Naive thymus-derived CD4-positive, alpha-beta T cell (primary cell): ENCODE data around the gene TRIM32. TPM values are rescaled to one million over a fixed set of nuclear protein-coding genes. Genes with fewer than 3 reads are reported as not detected.

Source experiments
- ATAC-seq: fragments of 150-1000 bp; cut with Tn5 transposase; 2 replicates; pipeline ENCODE4 v1.10.0; 2021; ENCODE audit warnings: mild to moderate bottlenecking, moderate library complexity
- CTCF ChIA-PET: fragments of 350-600 bp; sonication (Branson Sonifier 250); formaldehyde crosslinking; loops from one replicate; lab custom pipeline; 2021; ENCODE audit warnings: antibody characterized with exemption; lab: Charles Lee
- POLR2A ChIA-PET: fragments of 350-600 bp; sonication (Branson Sonifier 250); formaldehyde crosslinking; loops from one replicate; lab custom pipeline; 2021; ENCODE audit warnings: antibody characterized with exemption, inconsistent platforms; lab: Charles Lee
- DNase-seq, 9 donors: peaks; one replicate each; pipeline versions ENCODE4 v3.0.0 to v3.0.0-alpha.2; 2020 to 2022; ENCODE audit warnings: mixed read lengths in 1 of 9
- H3K27ac ChIP-seq: one replicate; pipeline ENCODE4 v1.7.0; 2013; ENCODE audit warnings: mild to moderate bottlenecking, low read depth, low read length, moderate library complexity
- H3K27me3 ChIP-seq, 2 donors: one replicate each; pipeline ENCODE4 v1.7.0; 2013; ENCODE audit warnings: low read length in 2 of 2, mild to moderate bottlenecking in 2 of 2, moderate library complexity in 2 of 2; ENCODE audit not compliant: control insufficient read depth in 2 of 2, insufficient read depth in 2 of 2
- H3K36me3 ChIP-seq, 3 experiments: 1 replicate in 2 of 3; 2 replicates in 1 of 3; pipeline ENCODE4 v1.7.0; 2013; ENCODE audit warnings: low read length in 3 of 3, mild to moderate bottlenecking in 3 of 3, moderate library complexity in 1 of 3; ENCODE audit not compliant: insufficient read depth in 3 of 3, control insufficient read depth in 2 of 3
- H3K4me1 ChIP-seq, 2 donors: one replicate each; pipeline ENCODE4 v1.7.0; 2013; ENCODE audit warnings: low read length in 2 of 2, mild to moderate bottlenecking in 2 of 2, moderate library complexity in 1 of 2; ENCODE audit not compliant: control insufficient read depth in 2 of 2, insufficient read depth in 2 of 2
- H3K4me3 ChIP-seq: 2 replicates; pipeline ENCODE4 v1.7.0; 2013; ENCODE audit warnings: mild to moderate bottlenecking, low read length
- H3K9me3 ChIP-seq, 3 experiments: 1 replicate in 2 of 3; 2 replicates in 1 of 3; pipeline ENCODE4 v1.7.0; 2013; ENCODE audit warnings: low read length in 3 of 3; ENCODE audit not compliant: control insufficient read depth in 2 of 3
- H3K27ac Mint-ChIP-seq, 9 donors: one replicate each; pipeline ENCODE4 v1.8.0; 2020 to 2022; ENCODE audit warnings: mixed read lengths in 9 of 9, mild to moderate bottlenecking in 8 of 9, moderate library complexity in 5 of 9, inconsistent platforms in 2 of 9
- H3K27me3 Mint-ChIP-seq, 5 donors: one replicate each; pipeline ENCODE4 v1.8.0; 2021 to 2022; ENCODE audit warnings: mixed read lengths in 5 of 5, mild to moderate bottlenecking in 1 of 5
- H3K36me3 Mint-ChIP-seq, 5 donors: one replicate each; pipeline ENCODE4 v1.8.0; 2020 to 2022; ENCODE audit warnings: mixed read lengths in 5 of 5, mild to moderate bottlenecking in 3 of 5, inconsistent platforms in 1 of 5
- H3K4me1 Mint-ChIP-seq, 7 donors: one replicate each; pipeline ENCODE4 v1.8.0; 2020 to 2022; ENCODE audit warnings: mixed read lengths in 7 of 7, mild to moderate bottlenecking in 3 of 7, inconsistent platforms in 1 of 7
- H3K4me3 Mint-ChIP-seq, 10 donors: one replicate each; pipeline ENCODE4 v1.8.0; 2020 to 2022; ENCODE audit warnings: mild to moderate bottlenecking in 10 of 10, mixed read lengths in 10 of 10, moderate library complexity in 6 of 10, inconsistent platforms in 2 of 10
- H3K9me3 Mint-ChIP-seq, 11 donors: one replicate each; pipeline ENCODE4 v1.8.0; 2020 to 2022; ENCODE audit warnings: mixed read lengths in 11 of 11, mild to moderate bottlenecking in 4 of 11, inconsistent platforms in 1 of 11, moderate library complexity in 1 of 11
- intact Hi-C, 2 donors: fragments of 100-400 bp; cut with micrococcal nuclease; formaldehyde crosslinking; loops; one replicate each; pipeline ENCODE4 v1.15.1; 2023
- polyA plus RNA-seq, 2 donors: library from polyadenylated mRNA; unstranded; fragments of 300-500 nt; fragmentation: Illumina TruSeq; gene quantifications; one replicate each; pipeline ENCODE4 v1.2.3, GENCODE V29; 2021
- total RNA-seq, 6 experiments: library from RNA in 5 of 6; stranded (reverse) in 5 of 6; gene quantifications; 1 replicate in 5 of 6; 2 replicates in 1 of 6; pipeline ENCODE4 v1.2.3 and lab custom pipeline; 2021 to 2026

Gene TRIM32
- total and polyA plus RNA-seq, 7 experiments from 2014 or later: 5.9 to 19.7 (median 16.8) TPM

DNA sequence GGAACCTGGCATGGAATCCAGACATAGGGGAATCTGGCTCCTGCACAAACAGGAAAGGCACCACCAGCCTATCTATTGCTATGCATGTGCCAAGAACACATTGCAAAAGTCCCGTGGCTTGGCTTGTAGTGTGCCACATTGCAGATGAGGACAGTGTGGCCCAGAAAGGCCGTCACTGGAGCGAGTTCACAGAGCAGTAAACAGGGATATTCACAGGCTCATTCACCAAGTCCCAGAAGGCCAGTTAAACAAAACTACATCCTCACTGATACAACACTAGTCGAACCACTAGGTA lies 39.6 kb upstream of the TRIM32 start:
- ATAC-seq (no peak), DNase-seq (no peak)
- H3K4me3 Mint-ChIP-seq: no peak overlapping the region
- no peak overlapping the region for H3K4me3 ChIP-seq
- intact Hi-C loops: no loop called here
- peaks cover 0 to 47% (median 21%) of the 10 kb centered on the region in 5 donors for H3K36me3 Mint-ChIP-seq
- no peak overlapping the region for H3K27ac Mint-ChIP-seq
- H3K4me1 Mint-ChIP-seq: no peaks in the 10 kb centered on the region
- POLR2A ChIA-PET: no interaction called here
- H3K4me1 ChIP-seq: no peaks in the 10 kb centered on the region
- no peaks in the 10 kb centered on the region for H3K9me3 Mint-ChIP-seq
- no peaks in the 10 kb centered on the region for H3K27me3 ChIP-seq
- H3K27me3 Mint-ChIP-seq: no peaks in the 10 kb centered on the region
- CTCF ChIA-PET: no interaction called here
- no peak overlapping the region for H3K27ac ChIP-seq
- no peaks in the 10 kb centered on the region for H3K36me3 ChIP-seq
- no peaks in the 10 kb centered on the region for H3K9me3 ChIP-seq

DNA sequence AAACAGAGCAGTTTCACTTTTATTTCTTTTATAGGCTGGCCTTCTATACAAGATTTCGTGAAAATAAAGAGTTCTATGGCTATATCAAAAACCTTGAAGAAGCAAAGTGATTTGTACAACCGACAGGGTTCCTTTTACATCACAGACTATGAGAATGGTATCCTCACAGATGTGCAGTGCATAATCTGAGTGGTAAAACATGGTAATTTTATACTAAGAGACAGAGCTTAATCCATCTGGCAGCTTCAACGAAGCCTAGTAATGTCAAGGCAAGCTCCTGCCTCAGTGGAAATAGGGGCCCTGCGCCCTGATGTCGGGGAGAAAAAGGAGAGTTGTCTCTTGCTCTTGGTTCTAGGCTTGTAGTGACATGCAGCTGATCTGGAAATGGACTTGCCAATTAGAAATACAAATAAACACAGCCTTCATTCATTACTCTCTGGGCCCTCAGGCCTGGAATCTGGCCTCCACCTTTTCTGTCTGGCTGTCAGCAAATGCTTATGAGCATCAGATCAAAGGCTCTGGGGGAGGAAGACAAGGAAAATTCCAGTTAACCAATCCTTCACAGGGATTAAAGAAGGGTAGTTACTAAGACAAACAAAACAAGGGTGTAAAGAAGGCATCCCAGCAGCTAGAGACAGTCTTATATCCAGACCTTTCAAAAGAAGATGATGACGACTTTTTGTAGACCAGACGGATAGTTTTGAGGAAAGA lies 33.6 kb upstream of the TRIM32 start:
- ChIA-PET CTCF (no interaction called here), POLR2A (no interaction called here)
- no peak overlapping the region for H3K27ac Mint-ChIP-seq
- DNase-seq (no peak), ATAC-seq (no peak)
- no peaks in the 10 kb centered on the region for H3K36me3 ChIP-seq
- H3K4me3 Mint-ChIP-seq: no peak overlapping the region
- no peaks in the 10 kb centered on the region for H3K4me1 Mint-ChIP-seq
- no peaks in the 10 kb centered on the region for H3K27me3 Mint-ChIP-seq
- H3K4me3 ChIP-seq: no peak overlapping the region
- intact Hi-C loops: no loop called here
- H3K27me3 ChIP-seq: no peaks in the 10 kb centered on the region
- no peaks in the 10 kb centered on the region for H3K9me3 Mint-ChIP-seq
- no peak overlapping the region for H3K27ac ChIP-seq
- H3K9me3 ChIP-seq: no peaks in the 10 kb centered on the region
- no peaks in the 10 kb centered on the region for H3K4me1 ChIP-seq
- peaks cover 0 to 19% (median 9%) of the 10 kb centered on the region in 5 donors for H3K36me3 Mint-ChIP-seq

DNA sequence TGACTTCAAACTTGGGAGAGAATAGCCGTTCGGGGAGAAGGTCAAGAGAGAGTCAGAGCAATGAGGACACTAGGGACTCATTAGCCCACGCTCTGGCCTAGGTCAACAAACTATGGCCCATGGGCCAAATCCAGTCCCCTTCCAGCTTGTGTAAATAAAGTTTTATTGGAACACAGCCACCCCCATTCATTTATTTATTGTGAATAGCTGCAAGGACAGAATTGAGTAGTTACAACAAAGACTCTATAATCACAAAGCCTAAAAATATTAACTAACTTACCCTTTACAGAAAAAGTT lies 33.1 kb upstream of the TRIM32 start:
- H3K36me3 ChIP-seq: no peaks in the 10 kb centered on the region
- H3K36me3 Mint-ChIP-seq: peaks cover 0 to 18% (median 9%) of the 10 kb centered on the region in 5 donors
- intact Hi-C loops: no loop called here
- no peaks in the 10 kb centered on the region for H3K9me3 ChIP-seq
- H3K27ac ChIP-seq: no peak overlapping the region
- H3K4me1 Mint-ChIP-seq: no peaks in the 10 kb centered on the region
- CTCF ChIA-PET: no interaction called here
- H3K9me3 Mint-ChIP-seq: no peaks in the 10 kb centered on the region
- DNase-seq: no peak
- H3K27me3 ChIP-seq: no peaks in the 10 kb centered on the region
- H3K4me3 Mint-ChIP-seq: no peak overlapping the region
- no peak overlapping the region for H3K27ac Mint-ChIP-seq
- no peaks in the 10 kb centered on the region for H3K27me3 Mint-ChIP-seq
- no peak for ATAC-seq
- no peak overlapping the region for H3K4me3 ChIP-seq
- no peaks in the 10 kb centered on the region for H3K4me1 ChIP-seq
- POLR2A ChIA-PET: no interaction called here

DNA sequence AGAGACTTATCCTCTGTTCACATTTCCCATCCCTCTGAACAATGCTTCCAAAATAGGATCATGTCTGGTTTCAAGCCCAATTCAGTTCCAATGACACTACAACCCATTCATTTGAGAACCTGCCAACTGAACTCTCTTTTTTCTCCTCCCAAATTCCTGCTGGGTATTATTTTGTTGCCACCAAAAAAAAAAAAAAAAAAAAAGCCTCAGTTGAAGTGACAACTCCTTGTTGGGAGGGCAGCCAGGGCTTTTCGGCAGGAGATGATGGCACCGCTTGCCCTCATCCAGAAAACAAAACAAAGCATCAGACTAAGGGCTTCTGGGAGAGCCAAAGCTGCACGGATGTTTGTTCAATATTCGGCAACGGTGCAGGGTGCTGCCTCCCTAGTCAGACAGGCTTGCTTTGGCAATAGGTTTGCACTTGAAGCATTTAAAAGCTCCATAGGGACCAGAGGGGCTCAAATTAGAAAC lies 30.6 kb upstream of the TRIM32 start:
- H3K9me3 Mint-ChIP-seq: no peaks in the 10 kb centered on the region
- H3K9me3 ChIP-seq: no peaks in the 10 kb centered on the region
- peaks cover 0 to under 1% (median 0%) of the 10 kb centered on the region in 5 donors for H3K36me3 Mint-ChIP-seq
- ATAC-seq: no peak
- H3K27ac Mint-ChIP-seq: no peak overlapping the region
- H3K27me3 ChIP-seq: no peaks in the 10 kb centered on the region
- no peak overlapping the region for H3K4me3 Mint-ChIP-seq
- H3K4me3 ChIP-seq: no peak overlapping the region
- intact Hi-C loops: no loop called here
- no peaks in the 10 kb centered on the region for H3K4me1 Mint-ChIP-seq
- H3K4me1 ChIP-seq: no peaks in the 10 kb centered on the region
- POLR2A ChIA-PET: no interaction called here
- no peak overlapping the region for H3K27ac ChIP-seq
- CTCF ChIA-PET: no interaction called here
- no peaks in the 10 kb centered on the region for H3K36me3 ChIP-seq
- no peak for DNase-seq
- no peaks in the 10 kb centered on the region for H3K27me3 Mint-ChIP-seq

DNA sequence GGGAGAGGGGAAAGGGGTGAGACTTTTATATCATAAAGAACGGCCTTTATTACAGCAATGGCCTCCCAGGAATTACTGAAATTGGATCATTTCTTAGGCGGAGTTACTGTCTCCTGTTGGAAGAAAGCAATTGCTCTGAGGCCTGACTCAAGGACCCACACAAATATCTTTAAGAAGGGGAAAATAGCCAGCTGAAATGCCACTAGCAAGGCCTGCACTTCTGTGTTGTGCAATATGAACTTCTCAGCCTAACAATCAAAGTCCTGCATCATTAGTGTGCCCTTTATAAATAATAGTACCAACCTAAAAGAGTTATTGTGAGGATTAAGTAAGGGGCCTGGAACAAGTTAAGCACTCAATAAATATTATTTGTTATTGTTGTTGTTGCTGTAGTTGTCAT lies 30.1 kb upstream of the TRIM32 start:
- H3K9me3 ChIP-seq: no peaks in the 10 kb centered on the region
- no peaks in the 10 kb centered on the region for H3K36me3 ChIP-seq
- ChIA-PET CTCF (no interaction called here), POLR2A (no interaction called here)
- H3K4me3 ChIP-seq: no peak overlapping the region
- Mint-ChIP-seq H3K27ac (no peak overlapping the region), H3K4me1 (no peaks in the 10 kb centered on the region), H3K4me3 (no peak overlapping the region), H3K36me3 (no peaks in the 10 kb centered on the region), H3K9me3 (no peaks in the 10 kb centered on the region), H3K27me3 (no peaks in the 10 kb centered on the region)
- DNase-seq (no peak), ATAC-seq (no peak)
- H3K4me1 ChIP-seq: no peaks in the 10 kb centered on the region
- no peaks in the 10 kb centered on the region for H3K27me3 ChIP-seq
- intact Hi-C loops: no loop called here
- H3K27ac ChIP-seq: no peak overlapping the region

DNA sequence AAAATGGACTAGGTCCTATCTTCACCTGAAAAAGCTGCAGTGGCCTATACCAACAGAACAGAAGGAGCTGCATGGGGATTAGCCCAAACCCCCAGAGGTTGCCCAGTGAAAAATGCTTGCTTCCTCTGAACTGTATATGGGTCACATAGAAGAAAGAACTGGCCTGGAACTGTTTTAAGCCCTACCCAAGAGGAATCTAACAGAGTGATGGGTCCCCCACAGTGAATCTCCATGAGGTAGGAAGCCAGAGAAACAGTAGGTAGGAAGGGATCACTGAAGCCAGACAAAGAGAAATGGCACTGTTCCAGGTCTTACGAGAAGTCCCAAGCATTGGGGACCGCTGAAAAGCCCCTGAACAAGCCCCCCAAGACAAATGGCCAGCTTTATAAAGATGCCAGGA lies 28.8 kb upstream of the TRIM32 start:
- H3K27me3 ChIP-seq: no peaks in the 10 kb centered on the region
- CTCF ChIA-PET: no interaction called here
- Mint-ChIP-seq H3K9me3 (no peaks in the 10 kb centered on the region), H3K36me3 (no peaks in the 10 kb centered on the region), H3K4me1 (no peaks in the 10 kb centered on the region), H3K27ac (no peak overlapping the region), H3K4me3 (no peak overlapping the region), H3K27me3 (no peaks in the 10 kb centered on the region)
- H3K27ac ChIP-seq: no peak overlapping the region
- no peak overlapping the region for H3K4me3 ChIP-seq
- ATAC-seq: no peak
- POLR2A ChIA-PET: no interaction called here
- H3K4me1 ChIP-seq: no peaks in the 10 kb centered on the region
- DNase-seq: no peak
- H3K36me3 ChIP-seq: no peaks in the 10 kb centered on the region
- no peaks in the 10 kb centered on the region for H3K9me3 ChIP-seq
- intact Hi-C loops: no loop called here
